ENCODE results near the gene DNLZ.

- TF ChIP-seq POLR2A (IDR thresholded peaks at IDR 0.05; ENCODE audit: low read depth, low read length) (no peak), POLR2AphosphoS5 (IDR thresholded peaks at IDR 0.05; ENCODE audit: insufficient read depth, low read depth, low read length) (peak; percentile 45)
These were observed 18.8 kb downstream of the DNLZ start for GRCh38 chr9:136344544-136345280.

All from endothelial cell of umbilical vein (primary cell).